HepG2 (cell line): ENCODE data around the gene CTDSP1. TPM values are rescaled to one million over a fixed set of nuclear protein-coding genes. Genes with fewer than 3 reads are reported as not detected.

Experiments
- AKAP8 ChIP-seq: sonication (generic); formaldehyde crosslinking; IDR thresholded peaks from 2 replicates; pipeline ENCODE4 v1.5.1; 2020; ENCODE audit warnings: mild to moderate bottlenecking, missing genetic modification reagents
- EZH2 ChIP-seq: conservative IDR thresholded peaks from 2 replicates; pipeline ENCODE4 v1.6.1; 2012; ENCODE audit warnings: mild to moderate bottlenecking, low read depth, low read length, moderate library complexity
- GABPB1 ChIP-seq: IDR thresholded peaks from 2 replicates; pipeline ENCODE4 v1.6.1; 2016; ENCODE audit warnings: mild to moderate bottlenecking, missing genetic modification reagents, moderate library complexity, missing compliant biosample characterization
- HDAC6 ChIP-seq: fragments of 200-600 bp; sonication (generic); IDR thresholded peaks from 2 replicates; pipeline ENCODE4 v1.7.0; 2017; ENCODE audit warnings: mild to moderate bottlenecking, antibody characterized with exemption, low read length, low read depth
- NAIF1 ChIP-seq: sonication (generic); formaldehyde crosslinking; IDR thresholded peaks from 2 replicates; pipeline ENCODE4 v1.5.0; 2020; ENCODE audit warnings: mild to moderate bottlenecking, missing genetic modification reagents, borderline replicate concordance
- NFATC3 ChIP-seq: sonication (generic); formaldehyde crosslinking; IDR thresholded peaks from 2 replicates; pipeline ENCODE4 v1.5.1; 2020; ENCODE audit warnings: mild to moderate bottlenecking, missing genetic modification reagents
- RAD51 ChIP-seq: fragments of 450-650 bp; IDR thresholded peaks from 2 replicates; pipeline ENCODE4 v1.6.1; 2016; ENCODE audit warnings: borderline replicate concordance
- ZNF207 ChIP-seq: fragments of 450-650 bp; IDR thresholded peaks from 2 replicates; pipeline ENCODE4 v1.6.1; 2016; ENCODE audit warnings: antibody characterized with exemption, borderline replicate concordance
- ZNF33B ChIP-seq: sonication (generic); formaldehyde crosslinking; IDR thresholded peaks from 2 replicates; pipeline ENCODE4 v1.5.1; 2020; ENCODE audit warnings: mild to moderate bottlenecking, missing genetic modification reagents
- ZNF709 ChIP-seq: sonication (generic); formaldehyde crosslinking; IDR thresholded peaks from 2 replicates; pipeline ENCODE4 v1.5.0; 2020; ENCODE audit warnings: mild to moderate bottlenecking, missing genetic modification reagents
- ZNF737 ChIP-seq: sonication (generic); formaldehyde crosslinking; IDR thresholded peaks from 2 replicates; pipeline ENCODE4 v1.5.0; 2020; ENCODE audit warnings: missing genetic modification reagents, mild to moderate bottlenecking, borderline replicate concordance
- polyA plus RNA-seq, 8 experiments: library from polyadenylated mRNA; depleted of rRNA in 3 of 8; stranded (reverse) in 7 of 8; unstranded in 1 of 8; fragments of >200 nt; fragmentation: Illumina TruSeq in 4 of 8; extraction: Trizol in 4 of 8; gene quantifications; 2 replicates each; pipeline versions ENCODE4 v1.2.1 to v1.2.3, GENCODE V29; 2011 to 2016; ENCODE audit warnings: low read depth in 4 of 8, missing spikeins in 1 of 8, mixed read lengths in 1 of 8; ENCODE audit not compliant: insufficient read depth in 1 of 8
- total RNA-seq, 5 experiments: library from RNA; depleted of rRNA; stranded (reverse); fragments of >200 nt; fragmentation: Illumina TruSeq; extraction: Trizol; gene quantifications; 2 replicates each; pipeline ENCODE4 v1.2.3, GENCODE V29; 2016; ENCODE audit warnings: low read depth in 1 of 5
- TF ChIP-seq, protein P1 (sequence below): sonication (generic); formaldehyde crosslinking; IDR thresholded peaks from 2 replicates; pipeline ENCODE4 v1.5.0; 2020; ENCODE audit warnings: mild to moderate bottlenecking, missing genetic modification reagents, borderline replicate concordance
- TF ChIP-seq, protein P2 (sequence below): IDR thresholded peaks from 2 replicates; pipeline ENCODE4 v1.6.1; 2016; ENCODE audit warnings: low read depth, missing genetic modification reagents, missing compliant biosample characterization
- TF ChIP-seq, protein P3 (sequence below): sonication (generic); formaldehyde crosslinking; conservative IDR thresholded peaks from 2 replicates; pipeline ENCODE4 v1.8.0; 2022; ENCODE audit warnings: mild to moderate bottlenecking, moderate library complexity, missing genetic modification reagents
- TF ChIP-seq, protein P4 (sequence below): sonication (generic); formaldehyde crosslinking; IDR thresholded peaks from 2 replicates; pipeline ENCODE4 v1.5.0; 2020; ENCODE audit warnings: missing genetic modification reagents, mild to moderate bottlenecking, borderline replicate concordance
- TF ChIP-seq, protein P5 (sequence below): sonication (generic); formaldehyde crosslinking; IDR thresholded peaks from 2 replicates; pipeline ENCODE4 v1.4.0; 2020; ENCODE audit warnings: mild to moderate bottlenecking, low read depth, missing genetic modification reagents

The CTDSP1 gene
- total and polyA plus RNA-seq, 2 of the 13 experiments (the other 11 are each of a cell fraction or from before 2014, with no cell fraction given), result 91.0 to 268 TPM

DNA sequence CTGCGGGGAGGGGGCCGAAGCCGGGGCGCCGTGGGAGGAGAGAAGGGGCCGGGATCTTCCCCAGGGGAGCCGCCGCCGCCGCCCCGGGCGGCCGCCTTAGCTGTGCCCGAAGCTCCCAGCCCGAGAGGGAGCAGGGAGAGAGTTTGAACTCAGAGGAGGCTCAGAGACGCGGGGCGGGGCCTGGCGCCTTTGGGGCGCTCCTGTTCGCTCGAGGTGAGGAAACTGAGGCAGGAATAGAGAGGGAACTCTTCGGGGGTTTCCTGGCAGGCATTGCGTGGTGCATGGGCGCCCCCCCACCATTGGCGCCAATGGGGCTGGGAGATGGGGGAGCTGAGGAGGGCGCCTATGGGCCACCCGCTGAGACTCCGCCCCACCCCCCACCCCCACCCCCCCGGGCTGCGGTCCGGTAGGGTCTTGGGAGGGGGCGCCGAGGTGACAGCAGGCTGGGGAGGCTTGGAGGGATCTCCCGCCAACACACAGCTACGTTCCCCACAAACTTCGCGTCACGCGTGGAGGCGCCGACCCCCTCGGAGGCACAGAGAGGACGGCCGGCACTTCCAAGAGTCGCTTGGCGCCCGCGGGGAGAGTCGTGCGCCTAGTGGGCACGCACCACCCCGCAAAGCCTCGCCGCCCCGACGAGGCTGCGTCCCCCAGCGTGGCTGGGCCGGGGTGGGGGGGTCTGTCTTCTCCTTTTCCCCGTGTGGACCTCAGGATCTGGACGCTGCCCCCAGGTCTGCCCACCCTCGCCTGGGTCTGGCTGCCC is 680 bp downstream of the CTDSP1 start (continued):
- TF ChIP-seq, protein P1, sequence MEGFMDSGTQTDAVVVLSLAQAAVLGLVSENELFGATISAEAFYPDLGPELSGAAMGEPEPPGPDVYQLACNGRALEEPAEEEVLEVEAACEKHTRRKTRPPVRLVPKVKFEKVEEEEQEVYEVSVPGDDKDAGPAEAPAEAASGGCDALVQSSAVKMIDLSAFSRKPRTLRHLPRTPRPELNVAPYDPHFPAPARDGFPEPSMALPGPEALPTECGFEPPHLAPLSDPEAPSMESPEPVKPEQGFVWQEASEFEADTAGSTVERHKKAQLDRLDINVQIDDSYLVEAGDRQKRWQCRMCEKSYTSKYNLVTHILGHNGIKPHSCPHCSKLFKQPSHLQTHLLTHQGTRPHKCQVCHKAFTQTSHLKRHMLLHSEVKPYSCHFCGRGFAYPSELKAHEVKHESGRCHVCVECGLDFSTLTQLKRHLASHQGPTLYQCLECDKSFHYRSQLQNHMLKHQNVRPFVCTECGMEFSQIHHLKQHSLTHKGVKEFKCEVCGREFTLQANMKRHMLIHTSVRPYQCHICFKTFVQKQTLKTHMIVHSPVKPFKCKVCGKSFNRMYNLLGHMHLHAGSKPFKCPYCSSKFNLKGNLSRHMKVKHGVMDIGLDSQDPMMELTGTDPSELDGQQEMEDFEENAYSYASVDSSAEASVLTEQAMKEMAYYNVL (CRISPR knock-in tag), result no peak
- TF ChIP-seq, protein P2, sequence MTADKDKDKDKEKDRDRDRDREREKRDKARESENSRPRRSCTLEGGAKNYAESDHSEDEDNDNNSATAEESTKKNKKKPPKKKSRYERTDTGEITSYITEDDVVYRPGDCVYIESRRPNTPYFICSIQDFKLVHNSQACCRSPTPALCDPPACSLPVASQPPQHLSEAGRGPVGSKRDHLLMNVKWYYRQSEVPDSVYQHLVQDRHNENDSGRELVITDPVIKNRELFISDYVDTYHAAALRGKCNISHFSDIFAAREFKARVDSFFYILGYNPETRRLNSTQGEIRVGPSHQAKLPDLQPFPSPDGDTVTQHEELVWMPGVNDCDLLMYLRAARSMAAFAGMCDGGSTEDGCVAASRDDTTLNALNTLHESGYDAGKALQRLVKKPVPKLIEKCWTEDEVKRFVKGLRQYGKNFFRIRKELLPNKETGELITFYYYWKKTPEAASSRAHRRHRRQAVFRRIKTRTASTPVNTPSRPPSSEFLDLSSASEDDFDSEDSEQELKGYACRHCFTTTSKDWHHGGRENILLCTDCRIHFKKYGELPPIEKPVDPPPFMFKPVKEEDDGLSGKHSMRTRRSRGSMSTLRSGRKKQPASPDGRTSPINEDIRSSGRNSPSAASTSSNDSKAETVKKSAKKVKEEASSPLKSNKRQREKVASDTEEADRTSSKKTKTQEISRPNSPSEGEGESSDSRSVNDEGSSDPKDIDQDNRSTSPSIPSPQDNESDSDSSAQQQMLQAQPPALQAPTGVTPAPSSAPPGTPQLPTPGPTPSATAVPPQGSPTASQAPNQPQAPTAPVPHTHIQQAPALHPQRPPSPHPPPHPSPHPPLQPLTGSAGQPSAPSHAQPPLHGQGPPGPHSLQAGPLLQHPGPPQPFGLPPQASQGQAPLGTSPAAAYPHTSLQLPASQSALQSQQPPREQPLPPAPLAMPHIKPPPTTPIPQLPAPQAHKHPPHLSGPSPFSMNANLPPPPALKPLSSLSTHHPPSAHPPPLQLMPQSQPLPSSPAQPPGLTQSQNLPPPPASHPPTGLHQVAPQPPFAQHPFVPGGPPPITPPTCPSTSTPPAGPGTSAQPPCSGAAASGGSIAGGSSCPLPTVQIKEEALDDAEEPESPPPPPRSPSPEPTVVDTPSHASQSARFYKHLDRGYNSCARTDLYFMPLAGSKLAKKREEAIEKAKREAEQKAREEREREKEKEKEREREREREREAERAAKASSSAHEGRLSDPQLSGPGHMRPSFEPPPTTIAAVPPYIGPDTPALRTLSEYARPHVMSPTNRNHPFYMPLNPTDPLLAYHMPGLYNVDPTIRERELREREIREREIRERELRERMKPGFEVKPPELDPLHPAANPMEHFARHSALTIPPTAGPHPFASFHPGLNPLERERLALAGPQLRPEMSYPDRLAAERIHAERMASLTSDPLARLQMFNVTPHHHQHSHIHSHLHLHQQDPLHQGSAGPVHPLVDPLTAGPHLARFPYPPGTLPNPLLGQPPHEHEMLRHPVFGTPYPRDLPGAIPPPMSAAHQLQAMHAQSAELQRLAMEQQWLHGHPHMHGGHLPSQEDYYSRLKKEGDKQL, result 0 out of 2 replicates have a peak, but pooled peaks have one; percentile 5
- TF ChIP-seq ZNF207 (no peak), AKAP8 (CRISPR knock-in tag) (peak; percentile 93; the same call in 1 of the 2 replicates), RAD51 (no peak), NAIF1 (CRISPR knock-in tag) (peak; percentile 86; the same call in 1 of the 2 replicates), GABPB1 (CRISPR knock-in tag) (peak; percentile 70; the same call in 1 of the 2 replicates), ZNF33B (CRISPR knock-in tag) (no peak), ZNF737 (CRISPR knock-in tag) (no peak), NFATC3 (CRISPR knock-in tag) (no peak), HDAC6 (no peak), ZNF709 (CRISPR knock-in tag) (peak; percentile 57), EZH2 (no peak)
- TF ChIP-seq, protein P3, sequence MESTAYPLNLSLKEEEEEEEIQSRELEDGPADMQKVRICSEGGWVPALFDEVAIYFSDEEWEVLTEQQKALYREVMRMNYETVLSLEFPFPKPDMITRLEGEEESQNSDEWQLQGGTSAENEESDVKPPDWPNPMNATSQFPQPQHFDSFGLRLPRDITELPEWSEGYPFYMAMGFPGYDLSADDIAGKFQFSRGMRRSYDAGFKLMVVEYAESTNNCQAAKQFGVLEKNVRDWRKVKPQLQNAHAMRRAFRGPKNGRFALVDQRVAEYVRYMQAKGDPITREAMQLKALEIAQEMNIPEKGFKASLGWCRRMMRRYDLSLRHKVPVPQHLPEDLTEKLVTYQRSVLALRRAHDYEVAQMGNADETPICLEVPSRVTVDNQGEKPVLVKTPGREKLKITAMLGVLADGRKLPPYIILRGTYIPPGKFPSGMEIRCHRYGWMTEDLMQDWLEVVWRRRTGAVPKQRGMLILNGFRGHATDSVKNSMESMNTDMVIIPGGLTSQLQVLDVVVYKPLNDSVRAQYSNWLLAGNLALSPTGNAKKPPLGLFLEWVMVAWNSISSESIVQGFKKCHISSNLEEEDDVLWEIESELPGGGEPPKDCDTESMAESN (CRISPR knock-in tag), result peak; percentile 7; the same call in 1 of the 2 replicates
- TF ChIP-seq, protein P4, sequence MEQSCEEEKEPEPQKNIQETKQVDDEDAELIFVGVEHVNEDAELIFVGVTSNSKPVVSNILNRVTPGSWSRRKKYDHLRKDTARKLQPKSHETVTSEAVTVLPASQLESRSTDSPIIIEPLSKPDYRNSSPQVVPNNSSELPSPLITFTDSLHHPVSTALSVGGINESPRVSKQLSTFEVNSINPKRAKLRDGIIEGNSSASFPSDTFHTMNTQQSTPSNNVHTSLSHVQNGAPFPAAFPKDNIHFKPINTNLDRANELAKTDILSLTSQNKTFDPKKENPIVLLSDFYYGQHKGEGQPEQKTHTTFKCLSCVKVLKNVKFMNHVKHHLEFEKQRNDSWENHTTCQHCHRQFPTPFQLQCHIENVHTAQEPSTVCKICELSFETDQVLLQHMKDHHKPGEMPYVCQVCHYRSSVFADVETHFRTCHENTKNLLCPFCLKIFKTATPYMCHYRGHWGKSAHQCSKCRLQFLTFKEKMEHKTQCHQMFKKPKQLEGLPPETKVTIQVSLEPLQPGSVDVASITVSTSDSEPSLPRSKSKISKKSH (CRISPR knock-in tag), result peak; percentile 71; the same call in 1 of the 2 replicates
- TF ChIP-seq, protein P5, sequence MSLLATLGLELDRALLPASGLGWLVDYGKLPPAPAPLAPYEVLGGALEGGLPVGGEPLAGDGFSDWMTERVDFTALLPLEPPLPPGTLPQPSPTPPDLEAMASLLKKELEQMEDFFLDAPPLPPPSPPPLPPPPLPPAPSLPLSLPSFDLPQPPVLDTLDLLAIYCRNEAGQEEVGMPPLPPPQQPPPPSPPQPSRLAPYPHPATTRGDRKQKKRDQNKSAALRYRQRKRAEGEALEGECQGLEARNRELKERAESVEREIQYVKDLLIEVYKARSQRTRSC (CRISPR knock-in tag), result no peak; the same call in 1 of the 2 replicates
